ENCODE results near the gene SFXN2. TPM values are rescaled to one million over a fixed set of nuclear protein-coding genes. Genes with fewer than 3 reads are reported as not detected.

Gene SFXN2
- total RNA-seq, 4 donors from 2014 or later: 2.6 to 8.1 (median 4.4) TPM

- TF ChIP-seq, protein P1, sequence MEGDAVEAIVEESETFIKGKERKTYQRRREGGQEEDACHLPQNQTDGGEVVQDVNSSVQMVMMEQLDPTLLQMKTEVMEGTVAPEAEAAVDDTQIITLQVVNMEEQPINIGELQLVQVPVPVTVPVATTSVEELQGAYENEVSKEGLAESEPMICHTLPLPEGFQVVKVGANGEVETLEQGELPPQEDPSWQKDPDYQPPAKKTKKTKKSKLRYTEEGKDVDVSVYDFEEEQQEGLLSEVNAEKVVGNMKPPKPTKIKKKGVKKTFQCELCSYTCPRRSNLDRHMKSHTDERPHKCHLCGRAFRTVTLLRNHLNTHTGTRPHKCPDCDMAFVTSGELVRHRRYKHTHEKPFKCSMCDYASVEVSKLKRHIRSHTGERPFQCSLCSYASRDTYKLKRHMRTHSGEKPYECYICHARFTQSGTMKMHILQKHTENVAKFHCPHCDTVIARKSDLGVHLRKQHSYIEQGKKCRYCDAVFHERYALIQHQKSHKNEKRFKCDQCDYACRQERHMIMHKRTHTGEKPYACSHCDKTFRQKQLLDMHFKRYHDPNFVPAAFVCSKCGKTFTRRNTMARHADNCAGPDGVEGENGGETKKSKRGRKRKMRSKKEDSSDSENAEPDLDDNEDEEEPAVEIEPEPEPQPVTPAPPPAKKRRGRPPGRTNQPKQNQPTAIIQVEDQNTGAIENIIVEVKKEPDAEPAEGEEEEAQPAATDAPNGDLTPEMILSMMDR (IDR thresholded peaks at IDR 0.05; ENCODE audit: low read depth): no peak
Measured at GRCh38 chr10:102715880-102716279, 1.4 kb downstream of the SFXN2 start.

- TF ChIP-seq, protein P1 (IDR thresholded peaks at IDR 0.05; ENCODE audit: low read depth): no peak
Measured at GRCh38 chr10:102718220-102718619, 3.8 kb downstream of the SFXN2 start.

DNA sequence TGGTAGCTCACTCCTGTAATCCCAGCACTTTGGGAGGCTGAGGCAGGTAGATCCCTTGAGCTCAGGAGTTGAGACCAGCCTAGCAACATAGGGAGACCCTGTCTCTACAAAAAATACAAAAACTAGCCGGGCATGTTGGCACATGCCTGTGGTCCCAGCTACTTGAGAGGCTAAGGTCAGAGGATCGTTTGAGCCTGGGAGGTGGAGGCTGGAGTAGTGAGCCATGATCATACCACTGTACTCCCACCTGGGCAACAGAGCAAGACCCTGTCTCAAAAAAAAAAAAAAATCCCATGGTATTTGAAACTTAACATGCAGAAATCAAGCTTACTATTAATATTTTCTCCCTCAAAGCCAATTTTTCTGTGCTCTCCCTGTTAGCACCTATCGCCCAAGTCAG, 5.9 kb downstream of the SFXN2 start:
- TF ChIP-seq, protein P1 (IDR thresholded peaks at IDR 0.05; ENCODE audit: low read depth): no peak

DNA sequence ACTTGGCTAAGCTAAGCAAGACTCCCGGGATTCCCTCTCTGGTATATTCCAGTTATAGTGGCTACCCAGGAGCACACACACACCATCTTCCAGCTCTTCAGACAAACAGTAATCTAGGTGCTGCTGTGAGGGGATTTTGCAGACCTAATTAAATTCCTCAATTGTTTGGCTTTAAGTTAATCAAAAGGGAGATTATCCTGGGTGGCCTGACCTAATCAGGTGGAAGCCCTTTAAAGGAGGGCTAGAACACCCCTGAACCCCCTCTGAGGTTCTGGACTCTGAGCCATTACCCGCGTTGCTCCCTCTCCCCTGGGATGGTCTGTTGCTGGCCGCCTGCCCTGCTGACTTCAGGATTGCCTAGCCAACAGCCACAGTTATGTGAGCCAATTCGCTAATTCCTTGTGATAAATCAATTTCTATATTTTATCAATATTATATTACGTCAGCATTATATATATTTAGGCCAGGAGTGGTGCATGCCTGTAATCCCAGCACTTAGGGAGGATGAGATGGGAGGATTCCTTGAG, 6.4 kb downstream of the SFXN2 start:
- TF ChIP-seq, protein P1 (IDR thresholded peaks at IDR 0.05; ENCODE audit: low read depth): no peak

DNA sequence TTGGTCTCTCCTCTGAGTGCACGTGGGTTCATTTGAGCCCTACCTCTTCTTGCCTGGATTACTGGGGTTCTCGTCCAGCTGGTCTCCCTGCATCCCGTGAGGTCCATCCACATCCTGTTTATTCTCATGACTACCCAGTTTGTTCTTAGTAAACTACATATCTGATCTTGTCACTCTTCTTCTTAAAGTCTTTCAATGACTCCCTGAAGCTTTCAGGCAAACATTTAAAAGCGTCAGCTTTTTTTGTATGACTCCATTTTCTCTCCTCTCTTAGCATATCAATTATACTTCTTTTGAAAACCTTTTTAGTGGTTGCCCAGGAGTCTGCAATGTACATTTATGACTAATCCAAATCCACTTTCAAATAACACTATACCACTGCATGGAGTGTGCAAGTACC, 7.5 kb downstream of the SFXN2 start:
- TF ChIP-seq, protein P1 (IDR thresholded peaks at IDR 0.05; ENCODE audit: low read depth): no peak

- TF ChIP-seq, protein P1 (IDR thresholded peaks at IDR 0.05; ENCODE audit: low read depth): no peak
Measured at GRCh38 chr10:102723989-102724388, 9.6 kb downstream of the SFXN2 start.

DNA sequence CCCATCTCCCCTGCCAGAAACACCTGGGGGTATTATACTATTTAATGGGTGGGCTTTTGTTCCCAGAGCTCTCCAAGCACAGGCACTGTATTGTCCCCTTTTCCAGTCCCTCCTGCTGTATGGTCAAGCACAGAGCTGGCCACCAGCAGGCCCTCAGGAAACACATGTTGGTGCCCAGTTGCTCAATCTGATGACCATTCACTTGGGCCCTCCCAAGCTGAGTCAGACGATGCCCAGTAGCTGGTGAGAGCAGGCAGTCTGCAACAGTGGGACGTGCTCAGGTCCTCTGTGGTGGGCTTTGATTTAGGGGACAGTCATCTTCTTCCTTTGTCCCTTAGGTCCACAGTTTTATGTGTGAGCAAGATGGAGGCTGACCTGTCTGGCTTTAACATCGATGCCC, 11.8 kb downstream of the SFXN2 start:
- TF ChIP-seq, protein P1 (IDR thresholded peaks at IDR 0.05; ENCODE audit: low read depth): no peak

Data from subcutaneous adipose tissue (tissue), 4 donors.